HEK293 (cell line): ENCODE measurements around the gene CADM4.

ENCODE experiments used
- CTCF ChIA-PET: fragments of 350-600 bp; formaldehyde crosslinking; extraction: SDS; loops from one replicate; lab custom pipeline; 2021; ENCODE audit warnings: antibody characterized with exemption; lab: Yijun Ruan, JAX
- POLR2A ChIA-PET: fragments of 300-600 bp; formaldehyde crosslinking; extraction: SDS; loops from one replicate; lab custom pipeline; 2020; ENCODE audit warnings: antibody characterized with exemption, inconsistent platforms; lab: Yijun Ruan, JAX
- H3K27ac ChIP-seq: fragments of 200-500 bp; sonication (Bioruptor generic); 2 replicates; pipeline ENCODE4 v1.5.1; 2014; ENCODE audit warnings: low read depth, low read length, control low read depth, inconsistent platforms; ENCODE audit errors: extremely low read depth
- H3K36me3 ChIP-seq, 2 experiments: fragments of 200-500 bp in 1 of 2; sonication (Bioruptor generic) in 1 of 2; 1 replicate in 1 of 2; 2 replicates in 1 of 2; pipeline ENCODE4 v1.5.1; 2014 to 2017; ENCODE audit warnings: inconsistent platforms in 2 of 2, low read length in 2 of 2; ENCODE audit not compliant: control insufficient read depth in 2 of 2, insufficient read depth in 1 of 2
- H3K4me1 ChIP-seq: fragments of 200-500 bp; sonication (Bioruptor generic); 2 replicates; pipeline ENCODE4 v1.5.1; 2014; ENCODE audit warnings: mild to moderate bottlenecking, low read length, inconsistent platforms; ENCODE audit not compliant: control insufficient read depth, insufficient read depth
- H3K4me3 ChIP-seq: 2 replicates; pipeline ENCODE4 v1.5.1; 2011; ENCODE audit warnings: low read depth, mild to moderate bottlenecking, control low read depth, low read length, moderate library complexity
- H3K9me3 ChIP-seq: fragments of 200-500 bp; sonication (Bioruptor generic); 2 replicates; pipeline ENCODE4 v1.5.1; 2014; ENCODE audit warnings: low read depth, low read length, inconsistent platforms; ENCODE audit not compliant: control insufficient read depth, insufficient read depth
- GLIS1 ChIP-seq: fragments of 450-650 bp; formaldehyde crosslinking; IDR thresholded peaks from 2 replicates; pipeline ENCODE4 v1.5.1; 2016; ENCODE audit warnings: missing biosample characterization, missing genetic modification characterization
- GLIS2 ChIP-seq: fragments of 450-650 bp; formaldehyde crosslinking; IDR thresholded peaks from 2 replicates; pipeline ENCODE4 v1.5.1; 2016; ENCODE audit warnings: missing biosample characterization, missing genetic modification characterization
- IKZF3 ChIP-seq: fragments of 450-650 bp; IDR thresholded peaks from 2 replicates; pipeline ENCODE4 v1.5.0; 2018; ENCODE audit warnings: missing biosample characterization, mild to moderate bottlenecking, missing genetic modification characterization, moderate library complexity
- KLF1 ChIP-seq: fragments of 450-650 bp; formaldehyde crosslinking; IDR thresholded peaks from 2 replicates; pipeline ENCODE4 v1.5.1; 2016; ENCODE audit warnings: missing biosample characterization, missing genetic modification characterization
- PRDM1 ChIP-seq: fragments of 450-650 bp; formaldehyde crosslinking; IDR thresholded peaks from 2 replicates; pipeline ENCODE4; 2016; ENCODE audit warnings: missing biosample characterization, missing genetic modification characterization
- PRDM4 ChIP-seq: fragments of 450-650 bp; formaldehyde crosslinking; IDR thresholded peaks from 2 replicates; pipeline ENCODE4 v1.5.1; 2017; ENCODE audit warnings: missing biosample characterization, missing genetic modification characterization
- SCRT1 ChIP-seq: fragments of 450-650 bp; formaldehyde crosslinking; IDR thresholded peaks from 2 replicates; pipeline ENCODE4 v1.5.1; 2016; ENCODE audit warnings: missing biosample characterization, missing genetic modification characterization, borderline replicate concordance
- SCRT2 ChIP-seq: fragments of 450-650 bp; formaldehyde crosslinking; IDR thresholded peaks from 2 replicates; pipeline ENCODE4 v1.5.1; 2016; ENCODE audit warnings: missing biosample characterization, missing genetic modification characterization
- ZBTB10 ChIP-seq: fragments of 450-650 bp; formaldehyde crosslinking; IDR thresholded peaks from 2 replicates; pipeline ENCODE4 v1.5.1; 2016; ENCODE audit warnings: missing biosample characterization, missing genetic modification characterization
- ZEB2 ChIP-seq: fragments of 450-650 bp; formaldehyde crosslinking; IDR thresholded peaks from 2 replicates; pipeline ENCODE4 v1.5.1; 2016; ENCODE audit warnings: missing biosample characterization, missing genetic modification characterization
- ZFHX2 ChIP-seq: fragments of 450-650 bp; formaldehyde crosslinking; conservative IDR thresholded peaks from 2 replicates; pipeline ENCODE4 v1.5.1; 2016; ENCODE audit warnings: missing biosample characterization, missing genetic modification characterization
- ZIC2 ChIP-seq: fragments of 450-650 bp; formaldehyde crosslinking; IDR thresholded peaks from 2 replicates; pipeline ENCODE4 v1.5.1; 2016; ENCODE audit warnings: missing biosample characterization, missing genetic modification characterization
- ZNF184 ChIP-seq: fragments of 450-650 bp; IDR thresholded peaks from 2 replicates; pipeline ENCODE4 v1.5.1; 2018; ENCODE audit warnings: missing biosample characterization, mild to moderate bottlenecking, missing genetic modification characterization
- ZNF248 ChIP-seq: fragments of 450-650 bp; formaldehyde crosslinking; IDR thresholded peaks from 2 replicates; pipeline ENCODE4 v1.5.1; 2017; ENCODE audit warnings: missing biosample characterization, missing genetic modification characterization
- ZNF335 ChIP-seq: fragments of 450-650 bp; formaldehyde crosslinking; conservative IDR thresholded peaks from 2 replicates; pipeline ENCODE4 v1.5.1; 2016; ENCODE audit warnings: missing biosample characterization, missing genetic modification characterization
- ZNF48 ChIP-seq: fragments of 450-650 bp; formaldehyde crosslinking; IDR thresholded peaks from 2 replicates; pipeline ENCODE4 v1.5.1; 2016; ENCODE audit warnings: missing biosample characterization, missing genetic modification characterization
- TF ChIP-seq, protein P1 (sequence below): fragments of 450-650 bp; formaldehyde crosslinking; IDR thresholded peaks from 2 replicates; pipeline ENCODE4 v1.5.1; 2017; ENCODE audit warnings: missing biosample characterization, missing genetic modification characterization
- TF ChIP-seq, protein P2 (sequence below): fragments of 450-650 bp; formaldehyde crosslinking; IDR thresholded peaks from 2 replicates; pipeline ENCODE4 v1.5.1; 2016; ENCODE audit warnings: missing biosample characterization, missing genetic modification characterization
- TF ChIP-seq, protein P3 (sequence below): fragments of 450-650 bp; formaldehyde crosslinking; IDR thresholded peaks from 2 replicates; pipeline ENCODE4 v1.5.1; 2016; ENCODE audit warnings: missing biosample characterization, missing genetic modification characterization

CADM4 gene

GRCh38 chr19:43638214-43638994 is 1.2 kb downstream of the CADM4 start:
- no peaks in the 10 kb centered on the region for H3K9me3 ChIP-seq
- TF ChIP-seq, protein P1, sequence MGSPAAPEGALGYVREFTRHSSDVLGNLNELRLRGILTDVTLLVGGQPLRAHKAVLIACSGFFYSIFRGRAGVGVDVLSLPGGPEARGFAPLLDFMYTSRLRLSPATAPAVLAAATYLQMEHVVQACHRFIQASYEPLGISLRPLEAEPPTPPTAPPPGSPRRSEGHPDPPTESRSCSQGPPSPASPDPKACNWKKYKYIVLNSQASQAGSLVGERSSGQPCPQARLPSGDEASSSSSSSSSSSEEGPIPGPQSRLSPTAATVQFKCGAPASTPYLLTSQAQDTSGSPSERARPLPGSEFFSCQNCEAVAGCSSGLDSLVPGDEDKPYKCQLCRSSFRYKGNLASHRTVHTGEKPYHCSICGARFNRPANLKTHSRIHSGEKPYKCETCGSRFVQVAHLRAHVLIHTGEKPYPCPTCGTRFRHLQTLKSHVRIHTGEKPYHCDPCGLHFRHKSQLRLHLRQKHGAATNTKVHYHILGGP (tag by site-specific recombination), result no peak
- TF ChIP-seq PRDM1 (peak; percentile 60), KLF1 (tag by site-specific recombination) (0 out of 2 replicates have a peak, but pooled peaks have one; percentile 5)
- ChIA-PET CTCF (interaction anchor here (0.8 to 1.6 kb wide), 3 partner anchors 10 to 14 kb away, joined by 3 to 6 read pairs (median 5); no protein-coding TSS in a partner anchor), POLR2A (interaction anchor here (0.9 kb wide), 1 partner anchor 13 kb away, joined by 3 read pairs; no protein-coding TSS in a partner anchor)
- H3K4me1 ChIP-seq, result peaks cover 22% of the 10 kb centered on the region
- peaks cover 0 to 9% of the 10 kb centered on the region in 2 experiments; a peak in 1 of 3 replicates for H3K36me3 ChIP-seq
- no peak overlapping the region for H3K4me3 ChIP-seq
- H3K27ac ChIP-seq, result 0 out of 2 replicates have a peak overlapping the region, but pooled peaks have one; percentile 49

- Histone ChIP-seq H3K4me3 (no peak overlapping the region), H3K36me3 (peaks cover 0 to 9% of the 10 kb centered on the region in 2 experiments; a peak in 1 of 3 replicates), H3K27ac (no peak overlapping the region), H3K4me1 (peaks cover 17% of the 10 kb centered on the region), H3K9me3 (no peaks in the 10 kb centered on the region)
- POLR2A ChIA-PET, result interaction anchor here (1.5 kb wide), 1 partner anchor 32 kb away, joined by 4 read pairs; no protein-coding TSS in a partner anchor
- CTCF ChIA-PET, result interaction anchor here (0.6 kb wide), 1 partner anchor 13 kb away, joined by 3 read pairs; no protein-coding TSS in a partner anchor
- TF ChIP-seq, protein P2, sequence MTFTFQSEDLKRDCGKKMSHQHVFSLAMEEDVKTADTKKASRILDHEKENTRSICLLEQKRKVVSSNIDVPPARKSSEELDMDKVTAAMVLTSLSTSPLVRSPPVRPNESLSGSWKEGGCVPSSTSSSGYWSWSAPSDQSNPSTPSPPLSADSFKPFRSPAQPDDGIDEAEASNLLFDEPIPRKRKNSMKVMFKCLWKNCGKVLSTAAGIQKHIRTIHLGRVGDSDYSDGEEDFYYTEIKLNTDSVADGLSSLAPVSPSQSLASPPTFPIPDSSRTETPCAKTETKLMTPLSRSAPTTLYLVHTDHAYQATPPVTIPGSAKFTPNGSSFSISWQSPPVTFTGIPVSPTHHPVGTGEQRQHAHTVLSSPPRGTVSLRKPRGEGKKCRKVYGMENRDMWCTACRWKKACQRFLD (tag by site-specific recombination), result no peak
- TF ChIP-seq ZNF48 (no peak), ZFHX2 (tag by site-specific recombination) (peak; percentile 65), SCRT1 (tag by site-specific recombination) (peak; percentile 19; the same call in 1 of the 2 replicates), ZBTB10 (tag by site-specific recombination) (peak; percentile 25; the same call in 1 of the 2 replicates), GLIS1 (tag by site-specific recombination) (peak; percentile 62), SCRT2 (tag by site-specific recombination) (peak; percentile 95), IKZF3 (tag by site-specific recombination) (peak; percentile 35; the same call in 1 of the 2 replicates), ZEB2 (tag by site-specific recombination) (no peak), PRDM4 (peak; percentile 85), ZIC2 (tag by site-specific recombination) (peak; percentile 47; the same call in 1 of the 2 replicates), ZNF248 (tag by site-specific recombination) (no peak), ZNF184 (tag by site-specific recombination) (no peak), ZNF335 (peak; percentile 71), GLIS2 (tag by site-specific recombination) (peak; percentile 78)
- TF ChIP-seq, protein P3, sequence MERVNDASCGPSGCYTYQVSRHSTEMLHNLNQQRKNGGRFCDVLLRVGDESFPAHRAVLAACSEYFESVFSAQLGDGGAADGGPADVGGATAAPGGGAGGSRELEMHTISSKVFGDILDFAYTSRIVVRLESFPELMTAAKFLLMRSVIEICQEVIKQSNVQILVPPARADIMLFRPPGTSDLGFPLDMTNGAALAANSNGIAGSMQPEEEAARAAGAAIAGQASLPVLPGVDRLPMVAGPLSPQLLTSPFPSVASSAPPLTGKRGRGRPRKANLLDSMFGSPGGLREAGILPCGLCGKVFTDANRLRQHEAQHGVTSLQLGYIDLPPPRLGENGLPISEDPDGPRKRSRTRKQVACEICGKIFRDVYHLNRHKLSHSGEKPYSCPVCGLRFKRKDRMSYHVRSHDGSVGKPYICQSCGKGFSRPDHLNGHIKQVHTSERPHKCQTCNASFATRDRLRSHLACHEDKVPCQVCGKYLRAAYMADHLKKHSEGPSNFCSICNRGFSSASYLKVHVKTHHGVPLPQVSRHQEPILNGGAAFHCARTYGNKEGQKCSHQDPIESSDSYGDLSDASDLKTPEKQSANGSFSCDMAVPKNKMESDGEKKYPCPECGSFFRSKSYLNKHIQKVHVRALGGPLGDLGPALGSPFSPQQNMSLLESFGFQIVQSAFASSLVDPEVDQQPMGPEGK (tag by site-specific recombination), result 0 out of 2 replicates have a peak, but pooled peaks have one; percentile 42
These were observed 3.4 kb downstream of the CADM4 start for GRCh38 chr19:43636121-43636683.
